A549 (cell line): Measurements from ENCODE around the gene GATC.

ENCODE experiments used
- CTCF ChIP-seq: fragments of >200 bp; sonication (Bioruptor Twin); formaldehyde crosslinking; IDR thresholded peaks from 3 replicates; pipeline ENCODE4 v1.5.1; 2016
- HMGXB4 ChIP-seq: fragments of 250-450 bp; sonication (Bioruptor Pico); IDR thresholded peaks from 2 replicates; pipeline ENCODE4 v1.5.0; 2021; ENCODE audit warnings: mild to moderate bottlenecking, moderate library complexity, borderline replicate concordance
- MYC ChIP-seq: IDR thresholded peaks from 2 replicates; pipeline ENCODE4 v1.6.1; 2012; ENCODE audit warnings: mild to moderate bottlenecking, inconsistent platforms, low read length, improper control_type of control experiment, borderline replicate concordance

GRCh38 chr12:120460157-120460556 is 13.9 kb downstream of the GATC start:
- TF ChIP-seq HMGXB4 (no peak), CTCF (no peak), MYC (no peak)
